ENCODE data around the gene EPDR1. TPM values are rescaled to one million over a fixed set of nuclear protein-coding genes. Genes with fewer than 3 reads are reported as not detected.

EPDR1 gene
- total and polyA plus RNA-seq, 2 of the 4 experiments (the other 2 are of a cell fraction): under 0.01 to 0.09 TPM

DNA sequence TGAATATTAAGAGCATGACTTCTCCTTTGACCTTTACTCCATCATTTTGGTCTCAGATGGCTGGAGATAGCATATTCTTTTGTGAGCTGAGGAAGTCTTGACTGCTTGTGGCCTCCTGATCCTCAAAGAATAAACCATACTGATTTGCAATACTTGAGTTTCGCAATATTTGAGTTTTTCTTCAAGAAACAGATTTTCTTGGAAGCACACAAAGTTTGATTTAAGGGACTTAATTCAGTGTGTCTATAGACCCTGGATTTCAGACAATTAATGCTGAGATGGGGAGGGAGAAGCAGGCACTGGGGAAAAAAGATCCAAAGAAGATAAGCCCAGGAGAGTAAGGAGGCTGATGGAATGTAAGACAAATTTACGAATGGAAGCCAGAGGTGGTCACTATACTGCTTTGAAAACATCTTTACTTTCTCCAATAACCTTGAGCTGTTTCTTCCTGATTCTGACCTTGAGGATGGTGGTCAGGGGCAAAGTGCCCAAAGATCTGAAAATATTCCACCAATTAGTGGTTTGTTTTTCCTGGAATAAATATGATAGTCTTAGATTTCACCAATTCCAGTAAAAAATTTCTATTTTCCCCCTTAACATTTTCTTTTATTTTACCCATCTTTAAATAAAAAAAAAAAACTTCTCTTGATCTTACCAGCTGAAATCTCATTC lies 7.5 kb downstream of the EPDR1 start:
- no peaks in the 10 kb centered on the region for H3K79me1 ChIP-seq (ENCODE audit: low read depth in 1 of 2, low read length in 2 of 2)
- no peaks in the 10 kb centered on the region for H3K36me3 ChIP-seq (ENCODE audit: control insufficient read depth, insufficient read depth, low read length)
- DNase-seq: no peak
- no peak overlapping the region for H3K18ac ChIP-seq (ENCODE audit: low read depth, low read length)
- no peaks in the 10 kb centered on the region for H3K9me1 ChIP-seq (ENCODE audit: insufficient read depth, low read length)
- BruUV-seq (replicated peaks): no TSS peak
- no CpG with 5 or more reads among the region's 2 CpGs for WGBS, 2 experiments (ENCODE audit: extremely low coverage in 2 of 2, insufficient read length in 1 of 2)
- POLR2A ChIA-PET (ENCODE audit: unreplicated experiment): no interaction called here
- CTCF ChIA-PET: no interaction called here
- H3K56ac ChIP-seq (ENCODE audit: extremely low read depth, insufficient read depth, low read length): no peak overlapping the region
- in situ Hi-C loops (cut with MboI; ENCODE audit: low sequenced_read_pairs): no loop called here
- no peak overlapping the region for H2AK5ac ChIP-seq (ENCODE audit: low read depth, low read length)
- no peak overlapping the region for H2AFZ ChIP-seq (replicated peaks; ENCODE audit: low read length, poor library complexity)
- no peak overlapping the region for H3K4me3 ChIP-seq (ENCODE audit: insufficient read depth, low read depth, low read length)
- H3K27ac ChIP-seq (ENCODE audit: insufficient read depth, low read length): no peak overlapping the region
- no peak overlapping the region for H2BK20ac ChIP-seq (ENCODE audit: low read depth, low read length)
- H3K4me2 ChIP-seq (ENCODE audit: low read depth, low read length): no peak overlapping the region
- ATAC-seq (ENCODE audit: low read depth): no peak
- no peak overlapping the region for H4K5ac ChIP-seq (ENCODE audit: low read depth, low read length)
- no peak overlapping the region for H2BK120ac ChIP-seq (ENCODE audit: low read depth, low read length)
- TF ChIP-seq, protein P1, sequence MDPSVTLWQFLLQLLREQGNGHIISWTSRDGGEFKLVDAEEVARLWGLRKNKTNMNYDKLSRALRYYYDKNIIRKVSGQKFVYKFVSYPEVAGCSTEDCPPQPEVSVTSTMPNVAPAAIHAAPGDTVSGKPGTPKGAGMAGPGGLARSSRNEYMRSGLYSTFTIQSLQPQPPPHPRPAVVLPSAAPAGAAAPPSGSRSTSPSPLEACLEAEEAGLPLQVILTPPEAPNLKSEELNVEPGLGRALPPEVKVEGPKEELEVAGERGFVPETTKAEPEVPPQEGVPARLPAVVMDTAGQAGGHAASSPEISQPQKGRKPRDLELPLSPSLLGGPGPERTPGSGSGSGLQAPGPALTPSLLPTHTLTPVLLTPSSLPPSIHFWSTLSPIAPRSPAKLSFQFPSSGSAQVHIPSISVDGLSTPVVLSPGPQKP (IDR thresholded peaks at IDR 0.05; ENCODE audit: borderline replicate concordance, low read depth, low read length): no peak
- no peak for TF ChIP-seq MAFK (IDR thresholded peaks at IDR 0.05; ENCODE audit: low read depth, low read length)
- TF ChIP-seq RFX5 (IDR thresholded peaks at IDR 0.05; ENCODE audit: low read depth, low read length): no peak
- peak; percentile 52 for TF ChIP-seq CEBPB (IDR thresholded peaks at IDR 0.05; ENCODE audit: low read depth, low read length)
- dilution Hi-C loops (cut with HindIII; ENCODE audit: low sequenced_read_pairs, unreplicated experiment): no loop called here
- H3K9ac ChIP-seq (ENCODE audit: low read depth, low read length): no peak overlapping the region
- no peak overlapping the region for H3K4ac ChIP-seq (ENCODE audit: low read depth, low read length)
- H3K14ac ChIP-seq (replicated peaks; ENCODE audit: low read depth, low read length): no peak overlapping the region
- no peak overlapping the region for H4K91ac ChIP-seq (ENCODE audit: insufficient read depth, low read depth, low read length)
- H2BK5ac ChIP-seq (ENCODE audit: low read depth, low read length, poor library complexity, severe bottlenecking): no peak overlapping the region
- intact Hi-C loops (cut with micrococcal nuclease): no loop called here
- H3K4me1 ChIP-seq (ENCODE audit: control insufficient read depth, insufficient read depth, low read length): no peaks in the 10 kb centered on the region
- H2BK15ac ChIP-seq (ENCODE audit: low read depth, low read length): no peak overlapping the region
- no peak overlapping the region for H4K8ac ChIP-seq (ENCODE audit: low read depth in 2 of 2, low read length in 2 of 2)
- no peak overlapping the region for H2AK9ac ChIP-seq (replicated peaks; ENCODE audit: low read depth, low read length, poor library complexity)
- H3K23ac ChIP-seq (ENCODE audit: low read depth, low read length): no peak overlapping the region
- H4K20me1 ChIP-seq (ENCODE audit: insufficient read depth, low read length): no peaks in the 10 kb centered on the region
- peaks cover 2% of the 10 kb centered on the region; the same call in 1 of the 2 replicates for H3K9me3 ChIP-seq (ENCODE audit: control insufficient read depth, insufficient read depth, low read length)
- no peaks in the 10 kb centered on the region for H3K27me3 ChIP-seq (ENCODE audit: control insufficient read depth, insufficient read depth, low read length)
